ENCODE measurements around the gene TREM1.
"Not testable (repeated sequence)": the region's sequence is repeated elsewhere in the genome, so short reads cannot be mapped to it uniquely, and the experiment has no call there.

The TREM1 gene

GRCh38 chr6:41257369-41258195 lies 28.9 kb downstream of the TREM1 start:
- peak; percentile 80 for DNase-seq

- DNase-seq, result no peak
These were observed 30.1 kb downstream of the TREM1 start for GRCh38 chr6:41256383-41256782.

- no peak for DNase-seq
These were observed 30.7 kb downstream of the TREM1 start for GRCh38 chr6:41255638-41256246.

- DNase-seq, result no peak
These were observed 31.4 kb downstream of the TREM1 start for GRCh38 chr6:41255110-41255509.

GRCh38 chr6:41252401-41253169 lies 33.9 kb downstream of the TREM1 start:
- no peak for DNase-seq

- DNase-seq, result no peak
These were observed 38.4 kb downstream of the TREM1 start for GRCh38 chr6:41247882-41248705.

GRCh38 chr6:41247288-41247865 lies 39.1 kb downstream of the TREM1 start:
- no peak for DNase-seq

- DNase-seq, result not testable (repeated sequence)
These were observed 40.0 kb downstream of the TREM1 start for GRCh38 chr6:41246529-41246928.

GRCh38 chr6:41239467-41240159 lies 46.9 kb downstream of the TREM1 start:
- DNase-seq, result no peak

GRCh38 chr6:41237128-41237527 lies 49.4 kb downstream of the TREM1 start:
- no peak for DNase-seq

GRCh38 chr6:41236276-41236675 lies 50.2 kb downstream of the TREM1 start:
- DNase-seq, result no peak

- no peak for DNase-seq
These were observed 53.8 kb downstream of the TREM1 start for GRCh38 chr6:41232667-41233066.

- DNase-seq, result no peak
These were observed 55.2 kb downstream of the TREM1 start for GRCh38 chr6:41231246-41231645.

GRCh38 chr6:41229721-41230120 lies 56.8 kb downstream of the TREM1 start:
- no peak for DNase-seq

GRCh38 chr6:41228616-41229015 lies 57.9 kb downstream of the TREM1 start:
- DNase-seq, result no peak

GRCh38 chr6:41228096-41228495 lies 58.4 kb downstream of the TREM1 start, which contains the start of gene TREML4:
TREML4 (plus strand) TSS chr6:41228349; CDS start chr6:41228428, 79 bp downstream.
- no peak for DNase-seq

GRCh38 chr6:41226752-41227151 lies 59.7 kb downstream of the TREM1 start:
- no peak for DNase-seq

GRCh38 chr6:41224800-41225199 lies 61.7 kb downstream of the TREM1 start:
- no peak for DNase-seq
